HepG2 (cell line): ENCODE measurements around the gene CCR9. TPM values are rescaled to one million over a fixed set of nuclear protein-coding genes. Genes with fewer than 3 reads are reported as not detected.

Source experiments
- AKNA ChIP-seq: sonication (generic); formaldehyde crosslinking; IDR thresholded peaks from 2 replicates; pipeline ENCODE4 v1.4.0; 2020; ENCODE audit warnings: missing genetic modification reagents, borderline replicate concordance
- ATRX ChIP-seq: sonication (generic); formaldehyde crosslinking; IDR thresholded peaks from 2 replicates; pipeline ENCODE4 v1.4.0; 2020; ENCODE audit warnings: missing genetic modification reagents, borderline replicate concordance
- HMGXB4 ChIP-seq, 2 experiments: sonication (generic) in 1 of 2; formaldehyde crosslinking in 1 of 2; IDR thresholded peaks; 2 replicates each; pipeline versions ENCODE4 v1.4.0 to v1.6.1; 2018 to 2020; ENCODE audit warnings: missing genetic modification reagents in 2 of 2, borderline replicate concordance in 1 of 2, low read depth in 1 of 2, mild to moderate bottlenecking in 1 of 2, missing biosample characterization in 1 of 2
- MTA3 ChIP-seq: sonication (generic); formaldehyde crosslinking; IDR thresholded peaks from 2 replicates; pipeline ENCODE4 v1.4.0; 2020; ENCODE audit warnings: missing genetic modification reagents
- MTF2 ChIP-seq: sonication (generic); formaldehyde crosslinking; IDR thresholded peaks from 2 replicates; pipeline ENCODE4 v1.5.0; 2020; ENCODE audit warnings: missing genetic modification reagents, borderline replicate concordance
- NCOA1 ChIP-seq: sonication (generic); formaldehyde crosslinking; IDR thresholded peaks from 2 replicates; pipeline ENCODE4 v1.9.0; 2021; ENCODE audit warnings: missing genetic modification reagents
- RBM22 ChIP-seq: fragments of 200-400 bp; formaldehyde crosslinking; optimal IDR thresholded peaks from 2 replicates; pipeline ENCODE3; 2017; ENCODE audit warnings: mild to moderate bottlenecking, low read length, moderate library complexity
- TAF1 ChIP-seq: sonication (generic); formaldehyde crosslinking; IDR thresholded peaks from 2 replicates; pipeline ENCODE4 v1.4.0; 2020; ENCODE audit warnings: missing genetic modification reagents
- TEAD3 ChIP-seq: optimal IDR thresholded peaks from 2 replicates; pipeline ENCODE3; 2016; ENCODE audit warnings: borderline replicate concordance
- TFDP1 ChIP-seq: IDR thresholded peaks from 2 replicates; pipeline ENCODE4 v1.6.1; 2016; ENCODE audit warnings: missing compliant biosample characterization, missing genetic modification reagents, borderline replicate concordance
- THRA ChIP-seq: sonication (generic); formaldehyde crosslinking; IDR thresholded peaks from 2 replicates; pipeline ENCODE4 v1.4.0; 2020; ENCODE audit warnings: missing genetic modification reagents, borderline replicate concordance
- ZKSCAN8 ChIP-seq: IDR thresholded peaks from 2 replicates; pipeline ENCODE4 v1.6.1; 2016; ENCODE audit warnings: borderline replicate concordance, missing genetic modification reagents, missing compliant biosample characterization
- ZNF574 ChIP-seq: sonication (generic); formaldehyde crosslinking; IDR thresholded peaks from 2 replicates; pipeline ENCODE4 v1.4.0; 2020; ENCODE audit warnings: missing genetic modification reagents
- ZNF891 ChIP-seq: sonication (generic); formaldehyde crosslinking; IDR thresholded peaks from 2 replicates; pipeline ENCODE4 v1.5.0; 2020; ENCODE audit warnings: mild to moderate bottlenecking, missing genetic modification reagents
- ZSCAN5A ChIP-seq: sonication (generic); formaldehyde crosslinking; IDR thresholded peaks from 2 replicates; pipeline ENCODE4 v1.8.0; 2022; ENCODE audit warnings: mild to moderate bottlenecking, missing genetic modification reagents, borderline replicate concordance
- polyA plus RNA-seq, 8 experiments: library from polyadenylated mRNA; depleted of rRNA in 3 of 8; stranded (reverse) in 7 of 8; unstranded in 1 of 8; fragments of >200 nt; fragmentation: Illumina TruSeq in 4 of 8; extraction: Trizol in 4 of 8; gene quantifications; 2 replicates each; pipeline versions ENCODE4 v1.2.1 to v1.2.3, GENCODE V29; 2011 to 2016; ENCODE audit warnings: low read depth in 4 of 8, missing spikeins in 1 of 8, mixed read lengths in 1 of 8; ENCODE audit not compliant: insufficient read depth in 1 of 8
- total RNA-seq, 5 experiments: library from RNA; depleted of rRNA; stranded (reverse); fragments of >200 nt; fragmentation: Illumina TruSeq; extraction: Trizol; gene quantifications; 2 replicates each; pipeline ENCODE4 v1.2.3, GENCODE V29; 2016; ENCODE audit warnings: low read depth in 1 of 5

The CCR9 gene
- total and polyA plus RNA-seq, 2 of the 13 experiments (the other 11 are each of a cell fraction or from before 2014, with no cell fraction given) = not detected

GRCh38 chr3:45841420-45841756 lies 45.0 kb upstream of the CCR9 start (continued):
- TF ChIP-seq TAF1 (CRISPR knock-in tag) (no peak), NCOA1 (CRISPR knock-in tag) (0 out of 2 replicates have a peak, but pooled peaks have one; percentile 5), TFDP1 (CRISPR knock-in tag) (no peak), HMGXB4 (CRISPR knock-in tag; IDR thresholded peaks at IDR 0.05; ENCODE audit: borderline replicate concordance in 1 of 2, low read depth in 1 of 2) (0 out of 4 replicates have a peak, but pooled peaks of 1 of the 2 experiments have one; percentile 7), AKNA (CRISPR knock-in tag) (no peak), THRA (CRISPR knock-in tag) (no peak), MTA3 (CRISPR knock-in tag) (no peak), ZSCAN5A (CRISPR knock-in tag) (0 out of 2 replicates have a peak, but pooled peaks have one; percentile 49), ZKSCAN8 (no peak), ATRX (CRISPR knock-in tag) (no peak), MTF2 (CRISPR knock-in tag) (0 out of 2 replicates have a peak, but pooled peaks have one; percentile 25), ZNF891 (CRISPR knock-in tag) (no peak), RBM22 (no peak), TEAD3 (no peak), ZNF574 (CRISPR knock-in tag) (no peak)
